ENCODE measurements around the gene RND2. TPM values are rescaled to one million over a fixed set of nuclear protein-coding genes. Genes with fewer than 3 reads are reported as not detected.

RND2 gene
- total and polyA plus RNA-seq, 9 of the 15 experiments (the other 6 are each of a cell fraction or from before 2014, with no cell fraction given), result 0.15 to 1.9 (median 0.98) TPM

- TF ChIP-seq TOE1 (IDR thresholded peaks at IDR 0.05; ENCODE audit: borderline replicate concordance) (peak; percentile 58; the same call in 1 of the 2 replicates), TOE1 (CRISPR knock-in tag; IDR thresholded peaks at IDR 0.05; ENCODE audit: borderline replicate concordance, low read depth) (no peak), TAL1 (IDR thresholded peaks at IDR 0.05) (no peak), NBN (IDR thresholded peaks at IDR 0.05; ENCODE audit: low read depth) (peak; percentile 78), ZBTB7A (IDR thresholded peaks at IDR 0.05; ENCODE audit: borderline replicate concordance, control insufficient read depth, low read depth, low read length) (peak; percentile 78), ZHX1 (conservative IDR thresholded peaks at IDR 0.05; ENCODE audit: low read length) (no peak; the same call in 1 of the 2 replicates), RFX1 (IDR thresholded peaks at IDR 0.05) (peak; percentile 99)
These were observed at the start of gene RND2 (continued) for GRCh38 chr17:43024407-43025289.

All from K562 (cell line).